GM23248 (cell line): ENCODE results near the gene EPS8L2. TPM values are rescaled to one million over a fixed set of nuclear protein-coding genes. Genes with fewer than 3 reads are reported as not detected.
A peak's percentile ranks its signal among the peaks of the same experiment; 100 is the strongest.

Source experiments
- DNase-seq: peaks from one replicate; pipeline ENCODE4 v3.0.0-alpha.2; 2015
- H2AFZ ChIP-seq: fragments of 200-600 bp; sonication (generic); 2 replicates; pipeline ENCODE4 v1.6.1; 2016; ENCODE audit warnings: antibody characterized with exemption
- H3F3A ChIP-seq: fragments of 200-600 bp; sonication (generic); 2 replicates; pipeline ENCODE4 v1.6.1; 2016; ENCODE audit warnings: mild to moderate bottlenecking, antibody characterized with exemption, mixed run types; ENCODE audit not compliant: insufficient read depth
- H3K27ac ChIP-seq: fragments of 200-600 bp; sonication (generic); 2 replicates; pipeline ENCODE4 v1.5.1; 2016; ENCODE audit warnings: mild to moderate bottlenecking
- H3K27me3 ChIP-seq: fragments of 200-600 bp; sonication (generic); replicated peaks from 2 replicates; pipeline ENCODE4 v1.6.1; 2016; ENCODE audit warnings: mild to moderate bottlenecking; ENCODE audit not compliant: insufficient read depth
- H3K36me3 ChIP-seq: fragments of 200-600 bp; sonication (generic); 2 replicates; pipeline ENCODE4 v1.6.1; 2016; ENCODE audit warnings: low read depth, mild to moderate bottlenecking
- H3K4me1 ChIP-seq: fragments of 200-600 bp; sonication (generic); 2 replicates; pipeline ENCODE4 v1.6.1; 2016; ENCODE audit warnings: mild to moderate bottlenecking; ENCODE audit not compliant: insufficient read depth
- H3K4me2 ChIP-seq: fragments of 200-600 bp; sonication (generic); one replicate; pipeline ENCODE4 v1.6.1; 2016; ENCODE audit warnings: mild to moderate bottlenecking; ENCODE audit not compliant: unreplicated experiment
- H3K4me3 ChIP-seq: fragments of 200-600 bp; sonication (generic); 2 replicates; pipeline ENCODE4 v1.5.1; 2016; ENCODE audit warnings: mild to moderate bottlenecking
- H3K79me2 ChIP-seq: fragments of 200-600 bp; sonication (generic); 2 replicates; pipeline ENCODE4 v1.6.1; 2016; ENCODE audit warnings: mild to moderate bottlenecking; ENCODE audit not compliant: insufficient read depth
- H3K9ac ChIP-seq: fragments of 200-600 bp; sonication (generic); 2 replicates; pipeline ENCODE4 v1.6.1; 2016; ENCODE audit warnings: mild to moderate bottlenecking
- H3K9me2 ChIP-seq: fragments of 200-600 bp; sonication (generic); 2 replicates; pipeline ENCODE4 v1.6.1; 2016; ENCODE audit warnings: mixed run types, mild to moderate bottlenecking, moderate library complexity; ENCODE audit not compliant: insufficient read depth
- H3K9me3 ChIP-seq: fragments of 200-600 bp; sonication (generic); one replicate; pipeline ENCODE4 v1.6.1; 2017; ENCODE audit warnings: low read depth
- H4K20me1 ChIP-seq: fragments of 200-600 bp; sonication (generic); 2 replicates; pipeline ENCODE4 v1.6.0; 2016; ENCODE audit not compliant: insufficient read depth
- EZH2 ChIP-seq: fragments of 200-600 bp; sonication (generic); IDR thresholded peaks from 2 replicates; pipeline ENCODE4 v1.6.1; 2018; ENCODE audit warnings: antibody characterized with exemption, mild to moderate bottlenecking; ENCODE audit not compliant: insufficient read depth, poor library complexity, severe bottlenecking
- EZH2phosphoT487 ChIP-seq: fragments of 200-600 bp; sonication (generic); IDR thresholded peaks from 2 replicates; pipeline ENCODE4 v1.6.1; 2018; ENCODE audit warnings: antibody characterized with exemption, moderate library complexity, mild to moderate bottlenecking, low read depth; ENCODE audit not compliant: insufficient read depth
- WGBS, 2 experiments: methylation state at CpG; one replicate each; pipeline ENCODE4 v1.1.6; 2015 to 2017; ENCODE audit warnings: low lambda C conversion rate in 2 of 2, low coverage in 1 of 2; ENCODE audit errors: missing lambda C conversion rate in 2 of 2; 5-methylcytosine and 5-hydroxymethylcytosine counted together
- in situ Hi-C: fragments of 300-500 bp; cut with MboI; formaldehyde crosslinking; loops from 2 replicates; pipeline ENCODE4 v1.15.0; 2020
- polyA plus RNA-seq: library from polyadenylated mRNA; unstranded; fragments of >200 nt; fragmentation: Nextera tagmentation; extraction: Ambion mirVana; gene quantifications from 2 replicates; pipeline ENCODE4 v1.2.1, GENCODE V29; 2016
- total RNA-seq: library from RNA; depleted of rRNA; stranded (reverse); fragments of >200 nt; shearing (Covaris generic); gene quantifications from 2 replicates; pipeline ENCODE4 v1.2.3, GENCODE V29; 2014

Gene EPS8L2
- total and polyA plus RNA-seq, 2 experiments from 2014 or later: 48.2 to 58.3 TPM

- H3K4me2 ChIP-seq: peak overlapping the region; percentile 93
Observed at GRCh38 chr11:749731-750130, 43.7 kb downstream of the EPS8L2 start.

GRCh38 chr11:760236-760635, 54.2 kb downstream of the EPS8L2 start:
- Histone ChIP-seq H3K4me2 (no peak overlapping the region), H3K9me3 (no peaks in the 10 kb centered on the region), H3K36me3 (peaks cover 47% of the 10 kb centered on the region), H3K4me3 (no peak overlapping the region), H3K9me2 (no peaks in the 10 kb centered on the region), H3F3A (peaks cover 32% of the 10 kb centered on the region; the same call in 1 of the 2 replicates), H3K27me3 (no peaks in the 10 kb centered on the region), H3K4me1 (peaks cover 6% of the 10 kb centered on the region), H3K27ac (no peak overlapping the region), H4K20me1 (peaks cover 3% of the 10 kb centered on the region; the same call in 1 of the 2 replicates), H3K9ac (no peak overlapping the region), H3K79me2 (peaks cover 37% of the 10 kb centered on the region), H2AFZ (no peak overlapping the region)
- in situ Hi-C loops: no loop called here
- DNase-seq: no peak
- TF ChIP-seq EZH2 (no peak), EZH2phosphoT487 (no peak)

More at GRCh38 chr11:749731-750130, 43.7 kb downstream of the EPS8L2 start:
- H3K27me3 ChIP-seq: no peaks in the 10 kb centered on the region
- no peaks in the 10 kb centered on the region for H4K20me1 ChIP-seq
- no peak overlapping the region for H2AFZ ChIP-seq
- H3K9ac ChIP-seq: peak overlapping the region; percentile 93; the same call in 1 of the 2 replicates
- peaks cover 10% of the 10 kb centered on the region; the same call in 1 of the 2 replicates for H3K4me1 ChIP-seq
- peaks cover 9% of the 10 kb centered on the region; the same call in 1 of the 2 replicates for H3F3A ChIP-seq
- in situ Hi-C loops: no loop called here
- H3K27ac ChIP-seq: peak overlapping the region; percentile 87
- H3K4me3 ChIP-seq: no peak overlapping the region
- peaks cover 74% of the 10 kb centered on the region for H3K79me2 ChIP-seq
- TF ChIP-seq EZH2 (no peak), EZH2phosphoT487 (no peak)
- H3K9me3 ChIP-seq: no peaks in the 10 kb centered on the region
- 55 to 61% methylated on average over 2 of the region's 2 CpGs for WGBS, 2 experiments
- H3K36me3 ChIP-seq: no peaks in the 10 kb centered on the region
- peak; percentile 36 for DNase-seq
- H3K9me2 ChIP-seq: no peaks in the 10 kb centered on the region

GRCh38 chr11:761526-762108, 55.6 kb downstream of the EPS8L2 start:
- peaks cover 6% of the 10 kb centered on the region for H3K4me1 ChIP-seq
- H3K9me3 ChIP-seq: no peaks in the 10 kb centered on the region
- H3K9me2 ChIP-seq: no peaks in the 10 kb centered on the region
- no peak overlapping the region for H2AFZ ChIP-seq
- WGBS, 2 experiments: 95 to 97% methylated on average over 8 of the region's 8 CpGs
- in situ Hi-C loops: no loop called here
- no peaks in the 10 kb centered on the region; the same call in 1 of the 2 replicates for H4K20me1 ChIP-seq
- no peak overlapping the region for H3K4me3 ChIP-seq
- H3K4me2 ChIP-seq: no peak overlapping the region
- peaks cover 41% of the 10 kb centered on the region for H3F3A ChIP-seq
- H3K36me3 ChIP-seq: peaks cover 60% of the 10 kb centered on the region
- peak overlapping the region; percentile 70 for H3K27ac ChIP-seq
- no peaks in the 10 kb centered on the region for H3K27me3 ChIP-seq
- no peak for DNase-seq
- H3K79me2 ChIP-seq: peaks cover 25% of the 10 kb centered on the region
- H3K9ac ChIP-seq: no peak overlapping the region
- TF ChIP-seq EZH2phosphoT487: no peak
- no peak for TF ChIP-seq EZH2

- Histone ChIP-seq H3K27me3 (no peaks in the 10 kb centered on the region), H2AFZ (no peak overlapping the region), H3K36me3 (peaks cover 57% of the 10 kb centered on the region), H3K9me2 (no peaks in the 10 kb centered on the region), H3K27ac (peak overlapping the region; percentile 70), H3K4me3 (no peak overlapping the region), H4K20me1 (no peaks in the 10 kb centered on the region; the same call in 1 of the 2 replicates), H3K79me2 (peaks cover 15% of the 10 kb centered on the region), H3K9me3 (no peaks in the 10 kb centered on the region), H3K4me1 (peaks cover 6% of the 10 kb centered on the region), H3K4me2 (no peak overlapping the region), H3F3A (peaks cover 51% of the 10 kb centered on the region), H3K9ac (peak overlapping the region; percentile 13; the same call in 1 of the 2 replicates)
- in situ Hi-C loops: no loop called here
- WGBS, 2 experiments: 16% methylated on average over 10 of the region's 10 CpGs
- TF ChIP-seq EZH2 (no peak), EZH2phosphoT487 (no peak)
- DNase-seq: peak; percentile 94
Observed at GRCh38 chr11:762421-763072, 56.5 kb downstream of the EPS8L2 start.
